ENCODE measurements around the gene MSI2.

MSI2 gene

GRCh38 chr17:57713140-57713539 lies 456.8 kb downstream of the MSI2 start:
- DNase-seq: no peak

GRCh38 chr17:57714665-57715180 lies 458.4 kb downstream of the MSI2 start:
- no peak for DNase-seq

- DNase-seq: no peak
These were observed 459.7 kb downstream of the MSI2 start for GRCh38 chr17:57715981-57716380.

- DNase-seq: no peak
These were observed 462.6 kb downstream of the MSI2 start for GRCh38 chr17:57718878-57719277.

- DNase-seq: no peak
These were observed 464.2 kb downstream of the MSI2 start for GRCh38 chr17:57720386-57721035.

GRCh38 chr17:57721967-57722703 lies 465.8 kb downstream of the MSI2 start:
- no peak for DNase-seq

GRCh38 chr17:57722704-57723043 lies 466.4 kb downstream of the MSI2 start:
- DNase-seq: no peak

GRCh38 chr17:57723427-57724025 lies 467.2 kb downstream of the MSI2 start:
- no peak for DNase-seq

- DNase-seq: no peak
These were observed 467.9 kb downstream of the MSI2 start for GRCh38 chr17:57724026-57724728.

- DNase-seq: no peak
These were observed 468.4 kb downstream of the MSI2 start for GRCh38 chr17:57724729-57725125.

- no peak for DNase-seq
These were observed 470.0 kb downstream of the MSI2 start for GRCh38 chr17:57726213-57726790.

- no peak for DNase-seq
These were observed 470.5 kb downstream of the MSI2 start for GRCh38 chr17:57726838-57727237.

GRCh38 chr17:57727630-57728175 lies 471.4 kb downstream of the MSI2 start:
- no peak for DNase-seq

- DNase-seq: no peak
These were observed 473.8 kb downstream of the MSI2 start for GRCh38 chr17:57730026-57730701.

- no peak for DNase-seq
These were observed 475.7 kb downstream of the MSI2 start for GRCh38 chr17:57732062-57732461.

- DNase-seq: no peak
These were observed 476.8 kb downstream of the MSI2 start for GRCh38 chr17:57733085-57733484.
